G401.6 (cell line): ENCODE results near the gene SLC7A6OS.

Source experiments
- FAIRE-seq: peaks from 2 replicates; lab custom pipeline; 2012; peaks lifted over from hg19 to GRCh38; lab: Jason Lieb, UNC

SLC7A6OS gene

GRCh38 chr16:68343137-68343536, 32.4 kb upstream of the SLC7A6OS start:
- no peak for FAIRE-seq

GRCh38 chr16:68342620-68343019, 31.9 kb upstream of the SLC7A6OS start:
- FAIRE-seq = no peak

DNA sequence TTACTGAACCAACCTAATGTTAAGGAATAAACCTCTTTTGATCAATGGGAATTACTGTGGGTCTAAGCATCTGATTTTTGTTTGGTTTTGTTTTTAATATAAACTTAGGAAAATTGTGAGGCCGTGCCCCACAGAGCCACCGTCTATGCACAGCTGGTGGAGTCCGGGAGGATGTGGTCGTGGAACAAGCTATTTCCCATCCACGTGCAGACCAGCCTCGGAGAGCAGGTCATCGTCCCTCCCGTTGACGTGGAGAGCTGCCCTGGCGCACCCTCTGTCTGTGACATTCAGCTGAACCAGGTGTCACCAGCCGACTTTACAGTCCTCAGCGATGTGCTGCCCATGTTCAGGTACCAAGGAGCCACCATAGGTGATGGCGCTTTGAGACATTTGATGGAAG, 28.5 kb upstream of the SLC7A6OS start:
- FAIRE-seq = no peak

- FAIRE-seq = no peak
These were observed 27.8 kb upstream of the SLC7A6OS start for GRCh38 chr16:68338326-68339119.

DNA sequence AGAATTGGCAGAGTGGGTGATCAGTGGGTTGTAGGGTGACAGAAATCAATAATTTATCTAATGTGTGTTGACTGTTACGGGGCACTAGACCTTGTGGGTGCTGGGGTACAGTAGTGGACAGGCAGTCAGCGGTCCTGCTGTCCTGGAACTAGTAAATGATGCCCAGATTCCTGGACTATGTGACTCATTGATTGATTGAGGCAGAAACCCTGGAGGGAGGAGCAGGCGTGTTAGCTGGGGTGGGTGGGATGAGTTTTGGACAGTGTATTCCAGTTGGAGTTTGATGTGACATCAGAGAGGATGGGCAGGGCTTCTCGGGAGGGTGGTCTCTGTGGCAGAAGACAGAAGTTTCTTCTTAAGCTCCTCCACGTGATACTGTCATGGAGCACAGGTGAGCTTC, 24.4 kb upstream of the SLC7A6OS start:
- FAIRE-seq = no peak

- no peak for FAIRE-seq
These were observed 21.8 kb upstream of the SLC7A6OS start for GRCh38 chr16:68332411-68333121.

DNA sequence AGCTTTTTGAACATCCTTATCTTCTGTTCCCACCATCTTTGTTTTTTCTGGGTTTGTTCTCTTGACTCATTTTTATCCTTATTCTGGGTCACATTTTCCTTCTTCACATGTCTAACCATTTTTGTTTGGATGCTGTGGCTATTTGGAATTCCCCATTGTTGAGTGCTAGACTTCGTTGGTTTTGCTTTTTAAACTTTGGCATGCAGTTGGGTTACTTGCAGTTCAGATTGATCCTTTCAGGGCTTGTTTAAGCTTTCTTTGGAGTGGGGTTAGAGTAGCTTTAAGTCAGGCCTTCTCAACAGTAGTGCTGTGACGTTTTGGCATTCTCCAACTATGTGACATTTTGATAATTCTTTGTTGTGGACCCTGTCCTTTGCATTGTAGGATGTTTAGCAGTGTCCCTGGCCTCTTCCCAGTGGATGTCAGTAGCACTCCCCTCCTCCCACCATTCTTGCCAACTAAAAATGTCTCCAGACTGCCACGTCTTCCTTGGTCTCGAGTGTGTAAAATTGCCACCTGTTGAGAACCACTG, 21.2 kb upstream of the SLC7A6OS start:
- no peak for FAIRE-seq

DNA sequence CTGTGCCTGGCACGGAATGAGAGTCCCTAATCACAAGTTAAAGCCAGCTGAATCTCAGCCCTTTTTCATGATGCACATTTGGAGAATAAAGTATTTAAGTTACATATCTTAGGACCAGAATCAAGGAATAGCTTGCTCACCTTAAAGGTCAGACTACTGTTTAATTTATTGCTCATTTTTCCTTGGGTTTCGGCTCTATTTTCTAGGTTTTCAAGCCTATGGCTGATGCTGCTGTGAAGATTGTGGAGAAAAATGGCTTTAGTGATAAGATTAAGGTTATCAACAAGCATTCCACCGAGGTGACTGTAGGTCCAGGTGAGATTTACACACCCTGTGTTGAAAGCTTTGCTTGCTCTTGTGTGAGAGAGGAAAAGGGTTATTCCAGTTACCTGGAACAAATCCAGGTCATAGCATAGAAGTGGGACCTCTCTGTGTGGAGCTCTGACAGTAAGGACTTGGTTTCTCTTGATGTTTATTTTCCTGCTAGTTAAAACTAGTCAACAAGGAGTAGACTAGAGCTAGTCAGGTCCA, 18.2 kb upstream of the SLC7A6OS start:
- FAIRE-seq = no peak

GRCh38 chr16:68328151-68328859, 17.6 kb upstream of the SLC7A6OS start:
- FAIRE-seq = peak; percentile 78

GRCh38 chr16:68324780-68325357, 14.1 kb upstream of the SLC7A6OS start:
- no peak for FAIRE-seq

DNA sequence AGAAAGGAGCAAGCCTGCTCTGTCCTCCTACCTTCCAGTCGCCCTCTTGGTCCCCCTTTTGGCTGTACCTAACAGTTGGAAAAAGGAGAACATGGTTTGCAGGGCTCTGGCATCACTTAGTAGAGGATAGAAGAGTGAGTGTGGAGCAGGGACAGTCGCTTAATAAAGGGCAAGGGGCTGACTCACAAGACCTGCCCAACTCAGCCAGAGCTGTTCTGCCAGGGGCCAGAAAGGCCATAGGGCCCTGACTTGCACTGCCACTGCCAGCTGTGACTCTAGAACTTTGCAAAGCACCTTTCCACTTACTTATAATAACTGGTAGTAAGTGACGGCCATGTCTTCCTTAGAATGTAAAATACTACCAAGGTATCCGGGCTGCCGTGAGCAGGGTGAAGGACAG, 13.6 kb upstream of the SLC7A6OS start:
- no peak for FAIRE-seq

DNA sequence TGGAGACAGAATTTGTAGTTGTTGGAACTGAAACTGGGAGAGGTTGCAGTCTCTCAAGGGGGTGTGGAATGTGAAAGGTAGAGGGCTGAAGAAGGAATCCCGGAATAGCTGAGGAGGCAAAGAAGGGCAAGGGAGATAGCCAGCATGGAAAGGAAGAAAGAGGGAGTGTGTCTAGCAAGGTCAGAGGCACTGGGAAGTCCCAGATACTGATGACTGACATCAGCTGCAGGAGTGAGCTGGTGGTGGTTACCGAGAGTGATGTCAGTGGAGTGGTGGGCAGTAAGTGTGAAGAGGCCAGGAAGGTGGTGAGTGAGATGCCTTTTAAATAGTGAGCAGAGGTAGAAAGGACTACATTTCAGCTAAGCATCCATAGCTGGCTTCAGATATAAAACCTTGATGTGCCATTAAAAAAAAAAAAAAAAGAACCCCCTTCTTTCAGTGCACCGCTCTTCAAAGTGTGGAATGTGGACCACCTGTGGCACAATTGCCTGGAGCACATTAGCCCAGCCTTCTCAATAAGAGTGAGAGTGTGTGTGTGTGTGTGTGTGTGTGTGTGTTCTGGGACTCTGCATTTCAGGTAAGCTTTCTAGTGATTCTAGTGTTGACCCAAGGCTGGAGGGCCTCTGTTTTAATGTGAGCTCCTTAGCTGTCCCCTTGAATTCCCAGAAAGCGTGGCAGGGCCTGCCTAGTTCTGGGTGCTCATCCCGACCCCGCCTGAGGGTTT, 8.6 kb upstream of the SLC7A6OS start:
- no peak for FAIRE-seq

GRCh38 chr16:68313116-68313515, 2.4 kb upstream of the SLC7A6OS start:
- FAIRE-seq = no peak

DNA sequence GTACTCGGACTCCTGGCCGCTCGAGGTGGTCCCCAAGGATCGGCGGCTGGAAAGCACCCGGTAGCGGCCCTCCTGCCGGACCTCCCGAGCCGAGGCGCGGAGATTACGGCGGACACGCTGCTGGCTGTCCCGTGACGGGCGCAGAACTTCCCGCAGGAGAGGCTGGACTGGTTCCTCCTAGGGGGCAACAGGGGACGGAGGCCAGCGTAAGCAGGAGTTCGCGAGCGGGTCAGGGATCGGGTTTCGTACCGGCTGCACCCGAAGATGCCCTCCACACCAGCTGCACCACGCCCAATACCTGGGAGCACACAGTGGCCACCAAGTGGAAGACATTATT, 341 bp downstream of the SLC7A6OS start:
- FAIRE-seq = no peak

DNA sequence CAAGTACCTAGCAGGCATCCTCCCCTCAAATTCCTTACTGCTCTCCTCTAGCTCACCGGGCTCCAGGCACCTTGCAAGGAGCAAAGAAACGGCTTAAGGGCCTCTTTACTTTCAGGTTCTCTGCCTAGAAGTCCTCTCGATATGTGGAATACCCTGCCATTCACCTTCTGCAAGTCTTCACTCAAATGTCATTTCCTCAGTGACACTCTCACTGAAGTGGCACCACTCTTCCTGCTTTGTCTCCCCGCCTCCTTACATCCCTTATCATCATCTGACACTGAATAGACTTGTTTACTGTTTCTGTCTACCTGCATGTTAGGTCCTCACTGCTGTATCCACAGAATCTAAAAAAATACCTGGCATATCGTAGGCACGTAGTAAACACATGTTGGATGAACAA, 947 bp downstream of the SLC7A6OS start:
- FAIRE-seq = no peak

- FAIRE-seq = no peak
These were observed 4.1 kb downstream of the SLC7A6OS start for GRCh38 chr16:68306633-68307032.

DNA sequence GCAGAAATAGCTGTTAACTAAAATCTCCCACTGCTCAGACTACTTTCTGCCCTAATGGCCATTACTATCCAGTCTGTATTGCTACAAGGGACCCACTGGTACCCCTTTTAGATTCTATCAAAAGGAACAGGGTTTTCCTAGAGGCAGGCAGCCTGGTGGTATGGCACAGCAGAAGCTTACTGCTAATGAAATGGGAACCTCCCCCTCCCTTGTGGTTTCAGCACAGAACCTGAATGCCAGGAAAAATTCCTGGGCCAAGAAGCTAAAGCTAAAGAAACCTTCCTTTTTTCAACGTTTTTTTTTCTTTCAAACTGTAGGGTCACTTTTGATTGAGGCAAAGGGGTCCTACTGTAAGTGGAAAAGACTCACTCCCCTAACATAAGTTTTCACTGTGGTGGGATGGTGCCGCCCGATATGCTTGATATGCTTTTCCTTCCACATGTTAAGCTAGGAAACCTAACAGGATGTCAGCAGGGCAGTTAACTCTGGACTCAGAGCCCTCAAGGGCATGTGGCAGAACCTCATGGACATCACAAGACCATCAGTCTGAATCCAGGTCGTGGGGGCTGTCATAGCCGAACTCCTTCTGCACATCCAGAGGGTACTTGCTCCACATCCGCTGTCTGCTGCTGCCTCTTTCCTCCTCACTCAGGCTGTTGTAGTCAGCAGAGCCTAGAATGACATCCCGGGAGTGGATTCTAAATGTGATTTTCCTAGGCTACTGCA, 9.8 kb downstream of the SLC7A6OS start:
- FAIRE-seq = no peak

DNA sequence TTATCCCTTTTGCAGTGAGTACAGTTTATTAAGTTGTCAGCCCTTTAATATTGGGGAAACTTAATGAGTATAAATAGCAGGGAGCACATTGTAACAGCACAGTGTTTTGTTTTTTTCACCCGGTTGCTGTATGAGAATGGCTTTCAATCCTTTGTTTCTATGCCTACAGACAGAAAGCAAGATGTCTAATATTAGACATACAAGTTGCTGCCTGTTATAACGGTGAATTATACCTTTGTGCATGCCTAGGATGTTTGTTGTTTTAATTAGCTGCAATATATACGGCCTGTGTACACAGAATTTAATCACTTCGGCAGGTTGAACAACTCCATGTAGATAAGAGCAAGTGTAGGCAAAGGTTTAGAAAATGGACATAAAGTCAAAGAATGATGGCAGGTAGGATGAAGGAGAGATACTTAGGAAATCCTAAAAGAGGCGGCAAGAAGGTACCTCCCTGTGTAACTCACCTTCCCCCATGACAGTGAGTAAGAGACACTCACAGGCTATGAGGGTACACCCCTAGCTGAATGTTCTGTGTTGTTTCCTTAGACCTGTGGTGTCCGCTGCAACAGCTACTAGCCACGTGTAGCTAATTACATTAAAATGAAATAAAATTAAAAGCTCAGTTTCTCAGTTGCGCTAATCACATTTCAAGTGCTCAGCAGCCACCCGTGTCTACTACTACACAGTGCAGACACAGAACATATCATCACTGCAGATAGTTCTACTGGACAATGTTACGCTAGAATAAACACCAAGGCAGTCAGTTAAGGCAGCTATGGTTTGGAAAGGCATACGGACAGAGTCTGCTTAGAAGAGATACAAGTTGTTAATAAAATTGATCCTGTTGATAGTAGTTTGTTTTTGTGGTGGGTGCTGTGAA, 10.9 kb downstream of the SLC7A6OS start:
- FAIRE-seq = no peak

GRCh38 chr16:68298907-68299561, 11.7 kb downstream of the SLC7A6OS start:
- peak; percentile 73 for FAIRE-seq
